Neural progenitor cell (in vitro differentiated cells): Measurements from ENCODE around the gene FCRL1. TPM values are rescaled to one million over a fixed set of nuclear protein-coding genes. Genes with fewer than 3 reads are reported as not detected.
A peak's percentile ranks its signal among the peaks of the same experiment; 100 is the strongest.

Source experiments
- DNase-seq: peaks from one replicate; pipeline ENCODE4 v3.0.0-alpha.2; 2016; ENCODE audit warnings: low spot score
- H2AFZ ChIP-seq: fragments of 200-600 bp; sonication (generic); replicated peaks from 2 replicates; pipeline ENCODE4 v1.6.1; 2016; ENCODE audit warnings: antibody characterized with exemption
- H3F3A ChIP-seq: fragments of 200-600 bp; sonication (generic); 2 replicates; pipeline ENCODE4 v1.6.1; 2016; ENCODE audit warnings: antibody characterized with exemption, low read depth
- H3K27ac ChIP-seq: fragments of 200-600 bp; sonication (generic); 2 replicates; pipeline ENCODE4 v1.5.1; 2016; ENCODE audit warnings: mild to moderate bottlenecking
- H3K27me3 ChIP-seq: fragments of 200-600 bp; sonication (generic); 2 replicates; pipeline ENCODE4 v1.6.1; 2016; ENCODE audit warnings: mild to moderate bottlenecking, moderate library complexity
- H3K36me3 ChIP-seq: fragments of 200-600 bp; sonication (generic); 2 replicates; pipeline ENCODE4 v1.5.1; 2016
- H3K4me1 ChIP-seq: fragments of 200-600 bp; sonication (generic); 2 replicates; pipeline ENCODE4 v1.6.1; 2016; ENCODE audit warnings: mixed run types
- H3K4me2 ChIP-seq: fragments of 200-600 bp; sonication (generic); 2 replicates; pipeline ENCODE4 v1.6.1; 2016
- H3K4me3 ChIP-seq: fragments of 200-600 bp; sonication (generic); 2 replicates; pipeline ENCODE4 v1.5.1; 2016
- H3K79me2 ChIP-seq: fragments of 200-600 bp; sonication (generic); 2 replicates; pipeline ENCODE4 v1.6.1; 2016; ENCODE audit warnings: low read depth
- H3K9ac ChIP-seq: fragments of 200-600 bp; sonication (generic); 2 replicates; pipeline ENCODE4 v1.6.1; 2016
- H3K9me3 ChIP-seq: fragments of 200-600 bp; sonication (generic); 2 replicates; pipeline ENCODE4 v1.5.1; 2016; ENCODE audit warnings: low read depth
- H4K20me1 ChIP-seq: fragments of 200-600 bp; sonication (generic); 2 replicates; pipeline ENCODE4 v1.6.1; 2016; ENCODE audit warnings: low read depth
- H3K27ac Mint-ChIP-seq: 3 replicates; pipeline ENCODE4 v1.8.0; 2021; ENCODE audit warnings: mixed read lengths
- H3K27me3 Mint-ChIP-seq: 2 replicates; pipeline ENCODE4 v1.8.0; 2022; ENCODE audit warnings: low read depth, mild to moderate bottlenecking, inconsistent platforms, moderate library complexity, mixed read lengths; ENCODE audit not compliant: insufficient read depth
- H3K36me3 Mint-ChIP-seq: 3 replicates; pipeline ENCODE4 v1.8.0; 2021; ENCODE audit warnings: mixed read lengths
- H3K4me1 Mint-ChIP-seq: 3 replicates; pipeline ENCODE4 v1.8.0; 2021; ENCODE audit warnings: mixed read lengths
- H3K4me3 Mint-ChIP-seq: 3 replicates; pipeline ENCODE4 v1.8.0; 2021; ENCODE audit warnings: mild to moderate bottlenecking, moderate library complexity, mixed read lengths
- H3K9me3 Mint-ChIP-seq: 3 replicates; pipeline ENCODE4 v1.8.0; 2020; ENCODE audit warnings: mixed read lengths
- EZH2 ChIP-seq: fragments of 200-600 bp; sonication (generic); IDR thresholded peaks from 2 replicates; pipeline ENCODE4 v1.6.1; 2017; ENCODE audit warnings: antibody characterized with exemption, mild to moderate bottlenecking, moderate library complexity
- EZH2phosphoT487 ChIP-seq: fragments of 200-600 bp; sonication (generic); IDR thresholded peaks from 2 replicates; pipeline ENCODE4 v1.6.1; 2017; ENCODE audit warnings: antibody characterized with exemption
- total RNA-seq: library from RNA; depleted of rRNA; stranded (reverse); fragments of >200 nt; gene quantifications from 2 replicates; pipeline ENCODE4 v1.2.3, GENCODE V29; 2015; ENCODE audit warnings: low replicate concordance
- TF ChIP-seq, protein P1 (sequence below): fragments of 200-600 bp; sonication (generic); IDR thresholded peaks from 2 replicates; pipeline ENCODE4 v1.5.1; 2017; ENCODE audit warnings: antibody characterized with exemption, mild to moderate bottlenecking

FCRL1 gene
- total RNA-seq, 1 donor from 2014 or later = not detected

DNA sequence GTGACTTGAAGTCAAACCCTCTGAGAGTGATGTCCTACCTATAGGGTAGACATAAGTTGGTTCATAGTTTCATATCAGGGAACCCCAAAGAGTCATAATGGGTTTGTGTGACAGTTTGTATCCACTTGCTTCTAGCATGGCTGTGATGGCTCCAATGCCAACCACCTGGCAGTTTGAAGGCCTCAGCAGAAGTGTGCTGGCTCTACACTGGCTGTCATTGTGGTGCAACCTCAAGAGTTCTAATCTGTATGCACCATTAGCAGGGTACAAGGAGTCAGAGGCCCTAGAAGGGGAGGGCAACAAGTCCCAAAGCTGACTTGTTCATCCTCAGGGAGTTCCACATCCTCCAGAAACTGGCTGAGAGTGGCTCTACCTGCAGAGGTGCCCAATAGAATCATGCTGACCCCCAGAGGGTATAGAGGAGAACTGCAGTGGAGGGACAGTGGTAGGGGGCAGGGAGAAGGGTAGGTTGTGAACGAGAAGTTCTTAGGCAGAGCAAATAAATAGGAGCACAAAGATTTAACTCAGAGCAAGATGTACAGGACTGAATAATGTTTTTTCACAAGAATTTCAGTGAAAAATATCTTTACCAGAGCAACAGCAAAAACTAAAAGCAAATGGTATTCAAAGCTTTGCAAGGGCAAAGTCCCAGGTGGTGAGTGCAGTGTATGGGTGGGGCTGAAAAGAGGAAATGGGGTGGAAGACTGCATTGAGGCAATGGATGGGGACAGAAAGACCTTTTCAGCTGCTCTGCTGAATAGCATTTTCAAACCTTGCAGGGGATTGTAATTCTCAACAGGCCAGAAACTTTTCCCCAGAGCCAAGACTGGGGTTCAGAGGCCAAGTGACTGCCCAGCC is 46.2 kb downstream of the FCRL1 start:
- H3K27me3 ChIP-seq = no peaks in the 10 kb centered on the region

DNA sequence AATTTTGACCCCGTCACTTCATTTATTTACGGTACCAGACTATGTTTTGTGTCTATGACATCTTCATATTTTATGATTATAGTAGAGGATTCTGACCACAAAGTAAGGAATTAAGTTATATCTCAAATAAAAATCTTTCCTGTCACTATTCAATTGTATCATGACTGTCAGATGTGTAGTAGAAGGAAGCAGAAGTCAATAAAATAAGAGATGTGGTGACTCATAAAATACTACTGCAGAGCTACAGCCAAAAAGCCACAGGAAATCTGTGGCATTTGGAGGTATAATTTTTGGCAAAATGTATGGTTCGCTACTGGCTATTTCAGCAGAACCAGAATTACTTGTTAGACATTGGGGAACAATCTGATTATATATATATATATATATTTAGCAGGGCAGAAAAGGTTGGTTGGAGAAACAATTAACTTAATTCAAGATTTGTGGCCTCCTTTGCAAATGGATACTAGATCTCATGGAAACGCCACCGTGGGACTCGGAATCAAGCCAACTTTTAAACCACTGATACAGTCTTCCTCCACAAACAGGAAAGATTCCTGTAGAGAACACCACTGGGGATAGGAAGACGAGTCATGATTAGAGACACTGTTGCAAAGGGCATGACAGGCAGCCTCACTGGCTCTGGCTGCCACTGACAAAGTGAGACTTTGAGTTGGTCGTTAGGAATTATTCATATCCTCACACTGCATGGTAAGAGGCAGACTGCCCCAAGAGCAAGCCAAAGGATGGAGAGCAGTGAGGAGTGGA is 48.1 kb downstream of the FCRL1 start:
- no peaks in the 10 kb centered on the region for H3K36me3 Mint-ChIP-seq
- no peak overlapping the region for H3K4me3 Mint-ChIP-seq
- H3K9ac ChIP-seq = no peak overlapping the region
- peaks cover 4% of the 10 kb centered on the region for H3K27me3 Mint-ChIP-seq
- no peak overlapping the region for H3K27ac Mint-ChIP-seq
- no peaks in the 10 kb centered on the region for H3K79me2 ChIP-seq
- no peak overlapping the region for H3K27ac ChIP-seq
- no peaks in the 10 kb centered on the region for H3K9me3 ChIP-seq
- H3K4me1 Mint-ChIP-seq = no peaks in the 10 kb centered on the region
- H3K9me3 Mint-ChIP-seq = no peaks in the 10 kb centered on the region
- no peaks in the 10 kb centered on the region for H3K27me3 ChIP-seq
- H3K4me2 ChIP-seq = no peak overlapping the region
- no peak overlapping the region for H2AFZ ChIP-seq
- no peaks in the 10 kb centered on the region for H3K36me3 ChIP-seq
- no peak for TF ChIP-seq EZH2phosphoT487
- TF ChIP-seq, protein P1, sequence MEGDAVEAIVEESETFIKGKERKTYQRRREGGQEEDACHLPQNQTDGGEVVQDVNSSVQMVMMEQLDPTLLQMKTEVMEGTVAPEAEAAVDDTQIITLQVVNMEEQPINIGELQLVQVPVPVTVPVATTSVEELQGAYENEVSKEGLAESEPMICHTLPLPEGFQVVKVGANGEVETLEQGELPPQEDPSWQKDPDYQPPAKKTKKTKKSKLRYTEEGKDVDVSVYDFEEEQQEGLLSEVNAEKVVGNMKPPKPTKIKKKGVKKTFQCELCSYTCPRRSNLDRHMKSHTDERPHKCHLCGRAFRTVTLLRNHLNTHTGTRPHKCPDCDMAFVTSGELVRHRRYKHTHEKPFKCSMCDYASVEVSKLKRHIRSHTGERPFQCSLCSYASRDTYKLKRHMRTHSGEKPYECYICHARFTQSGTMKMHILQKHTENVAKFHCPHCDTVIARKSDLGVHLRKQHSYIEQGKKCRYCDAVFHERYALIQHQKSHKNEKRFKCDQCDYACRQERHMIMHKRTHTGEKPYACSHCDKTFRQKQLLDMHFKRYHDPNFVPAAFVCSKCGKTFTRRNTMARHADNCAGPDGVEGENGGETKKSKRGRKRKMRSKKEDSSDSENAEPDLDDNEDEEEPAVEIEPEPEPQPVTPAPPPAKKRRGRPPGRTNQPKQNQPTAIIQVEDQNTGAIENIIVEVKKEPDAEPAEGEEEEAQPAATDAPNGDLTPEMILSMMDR = no peak
- no peak for TF ChIP-seq EZH2
- peaks cover 5% of the 10 kb centered on the region for H3K4me1 ChIP-seq
- DNase-seq = no peak
- H3K4me3 ChIP-seq = no peak overlapping the region
- no peaks in the 10 kb centered on the region for H3F3A ChIP-seq
- no peaks in the 10 kb centered on the region for H4K20me1 ChIP-seq

More for the DNA sequence above, 46.2 kb downstream of the FCRL1 start:
- Histone ChIP-seq H3F3A (no peaks in the 10 kb centered on the region), H2AFZ (peak overlapping the region; percentile 42), H4K20me1 (no peaks in the 10 kb centered on the region), H3K27ac (no peak overlapping the region), H3K4me3 (no peak overlapping the region), H3K4me2 (no peak overlapping the region), H3K9me3 (no peaks in the 10 kb centered on the region), H3K79me2 (no peaks in the 10 kb centered on the region), H3K9ac (no peak overlapping the region), H3K36me3 (no peaks in the 10 kb centered on the region), H3K4me1 (peaks cover 5% of the 10 kb centered on the region)
- no peaks in the 10 kb centered on the region for H3K4me1 Mint-ChIP-seq
- H3K36me3 Mint-ChIP-seq = no peaks in the 10 kb centered on the region
- no peak overlapping the region for H3K27ac Mint-ChIP-seq
- TF ChIP-seq, protein P1 = peak; percentile 65
- TF ChIP-seq EZH2 = no peak
- H3K9me3 Mint-ChIP-seq = no peaks in the 10 kb centered on the region
- peak; percentile 64 for DNase-seq
- H3K4me3 Mint-ChIP-seq = no peak overlapping the region
- H3K27me3 Mint-ChIP-seq = peaks cover 3% of the 10 kb centered on the region

DNA sequence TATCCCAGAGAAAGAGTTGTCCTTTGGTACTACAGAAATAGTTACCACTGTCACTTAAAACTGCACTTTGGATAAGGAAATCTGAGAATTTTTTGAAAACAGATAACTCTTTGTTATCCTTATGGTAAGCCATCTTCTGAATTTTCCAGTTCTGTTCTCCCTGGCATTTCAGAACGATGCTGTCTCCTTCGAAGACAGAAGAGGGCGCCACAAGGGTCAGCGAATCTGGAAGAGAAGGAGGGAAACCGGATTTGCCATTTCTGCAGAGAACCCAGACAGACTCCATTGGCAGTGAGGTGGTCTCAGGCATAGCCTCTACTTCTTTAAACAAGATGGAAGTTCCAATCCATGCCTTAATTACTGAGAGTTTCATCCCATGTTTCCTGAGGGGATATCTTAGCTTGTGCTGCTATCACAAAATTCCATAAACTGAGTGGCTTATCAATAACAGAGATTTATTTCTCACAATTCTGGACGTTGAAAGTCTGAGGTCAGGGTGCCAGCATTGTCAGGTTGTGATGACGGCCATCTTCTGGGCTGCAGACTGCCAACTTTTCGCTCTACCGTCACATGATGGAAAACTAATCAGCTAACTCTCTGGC is 49.4 kb downstream of the FCRL1 start:
- Mint-ChIP-seq H3K27me3 (peaks cover 6% of the 10 kb centered on the region), H3K4me3 (peak overlapping the region; percentile 41), H3K9me3 (no peaks in the 10 kb centered on the region), H3K36me3 (no peaks in the 10 kb centered on the region), H3K27ac (no peak overlapping the region), H3K4me1 (no peaks in the 10 kb centered on the region)
- Histone ChIP-seq H2AFZ (peak overlapping the region; percentile 34), H3K4me2 (no peak overlapping the region), H3K27me3 (no peaks in the 10 kb centered on the region), H3K27ac (no peak overlapping the region), H3K36me3 (no peaks in the 10 kb centered on the region), H3K79me2 (no peaks in the 10 kb centered on the region), H3F3A (no peaks in the 10 kb centered on the region), H4K20me1 (no peaks in the 10 kb centered on the region), H3K9me3 (no peaks in the 10 kb centered on the region), H3K4me1 (peaks cover 5% of the 10 kb centered on the region), H3K4me3 (no peak overlapping the region), H3K9ac (no peak overlapping the region)
- DNase-seq = peak; percentile 46
- TF ChIP-seq EZH2phosphoT487 = no peak
- TF ChIP-seq, protein P1 = peak; percentile 64
